T1000 (cell line): ENCODE data around the gene SUPT3H.
"Not testable (repeated sequence)": the region's sequence is repeated elsewhere in the genome, so short reads cannot be mapped to it uniquely, and the experiment has no call there.

Experiments used
- DNase-seq: peaks from one replicate; lab custom pipeline; 2025; ENCODE audit warnings: mixed read lengths; lab: John Stamatoyannopoulos, UW

Gene SUPT3H

DNA sequence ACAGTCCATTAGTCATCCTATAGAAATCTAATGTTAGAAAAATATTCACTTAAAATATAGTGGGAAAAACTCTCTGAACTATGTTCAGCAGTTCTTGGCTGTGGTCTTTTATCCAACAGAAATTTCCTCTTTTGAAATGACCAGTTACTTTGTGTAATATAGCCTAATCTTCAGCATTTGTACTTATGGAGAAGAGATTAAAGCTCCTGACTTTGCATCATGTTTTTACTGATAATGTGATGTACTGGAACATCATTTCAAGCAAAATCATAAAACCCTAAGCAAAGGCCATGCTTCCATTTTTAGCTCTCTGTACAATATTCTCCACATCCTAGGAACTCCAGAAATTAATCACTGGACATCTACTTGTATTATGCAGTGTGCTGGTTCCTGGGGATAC, 480.4 kb downstream of the SUPT3H start:
- DNase-seq: no peak

DNA sequence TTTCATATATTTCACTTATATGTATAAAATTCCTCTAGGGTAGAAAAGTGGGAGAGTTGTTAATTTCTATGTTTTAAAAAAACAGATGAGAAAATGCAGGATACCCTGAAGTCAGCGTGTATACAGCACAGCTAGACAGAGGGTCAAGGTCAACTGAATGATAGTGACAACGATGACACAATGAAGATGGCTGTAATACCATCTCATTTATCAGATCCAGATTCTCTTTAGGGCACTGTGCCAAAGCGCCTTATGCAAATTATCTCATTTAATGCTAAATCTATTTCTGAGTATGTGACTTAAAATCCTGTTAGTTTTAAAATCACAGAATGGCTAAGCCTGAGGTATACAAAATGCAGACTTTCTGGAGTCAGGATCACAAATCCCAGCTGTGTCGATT, 481.0 kb downstream of the SUPT3H start:
- DNase-seq: no peak

DNA sequence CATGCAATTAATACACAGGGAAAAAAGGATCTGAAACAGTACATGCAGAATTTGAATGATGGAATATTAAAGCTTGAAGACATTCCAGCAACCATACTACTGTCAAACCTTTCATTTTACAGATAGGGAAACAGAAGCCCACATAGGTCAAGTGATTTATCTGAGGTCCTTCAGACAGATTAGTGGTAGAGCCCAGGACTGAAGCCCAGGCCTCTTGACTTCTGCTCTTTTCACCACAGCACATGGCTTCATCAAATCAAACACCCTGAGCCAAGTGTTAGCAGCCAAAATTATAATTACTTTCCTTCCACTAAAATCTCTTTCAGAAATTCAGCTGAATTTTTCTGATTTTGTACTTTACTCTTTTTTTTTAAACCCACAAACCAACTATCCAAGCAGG, 485.2 kb downstream of the SUPT3H start:
- DNase-seq: no peak

DNA sequence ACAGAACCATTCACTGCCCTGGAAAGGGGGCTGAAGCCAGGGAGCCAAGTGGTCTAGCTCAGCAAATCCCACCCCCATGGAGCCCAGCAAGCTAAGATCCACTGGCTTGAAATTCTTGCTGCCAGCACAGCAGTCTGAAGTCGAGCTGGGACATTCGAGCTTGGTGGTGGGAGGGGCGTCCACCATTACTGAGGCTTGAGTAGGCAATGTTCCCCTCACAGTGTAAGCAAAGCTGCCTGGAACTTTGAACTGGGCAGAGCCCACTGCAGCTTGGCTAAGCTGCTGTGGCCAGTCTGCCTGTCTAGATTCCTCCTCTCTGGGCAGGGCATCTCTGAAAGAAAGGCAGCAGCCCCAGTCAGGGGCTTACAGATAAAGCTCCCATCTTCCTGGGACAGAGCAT, 498.7 kb downstream of the SUPT3H start:
- not testable (repeated sequence) for DNase-seq

DNA sequence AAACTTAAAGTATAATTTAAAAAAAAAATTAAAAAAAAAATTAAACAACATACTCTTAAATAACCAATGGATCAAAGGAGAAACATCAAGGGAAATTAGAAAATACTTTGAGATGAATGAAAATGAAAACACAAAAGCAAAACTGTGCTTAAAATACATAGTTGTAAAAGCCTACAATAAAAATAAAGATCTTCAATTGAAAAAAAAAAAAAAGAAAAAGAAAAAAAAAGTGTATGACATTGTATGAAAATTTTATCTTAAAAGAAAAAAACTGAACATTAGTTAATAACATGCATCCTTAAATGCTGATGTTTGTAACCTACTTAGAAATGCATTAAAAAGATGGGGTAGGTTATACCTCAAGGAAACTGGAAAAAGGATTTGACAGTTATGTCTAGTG, 501.1 kb downstream of the SUPT3H start:
- DNase-seq: not testable (repeated sequence)

DNA sequence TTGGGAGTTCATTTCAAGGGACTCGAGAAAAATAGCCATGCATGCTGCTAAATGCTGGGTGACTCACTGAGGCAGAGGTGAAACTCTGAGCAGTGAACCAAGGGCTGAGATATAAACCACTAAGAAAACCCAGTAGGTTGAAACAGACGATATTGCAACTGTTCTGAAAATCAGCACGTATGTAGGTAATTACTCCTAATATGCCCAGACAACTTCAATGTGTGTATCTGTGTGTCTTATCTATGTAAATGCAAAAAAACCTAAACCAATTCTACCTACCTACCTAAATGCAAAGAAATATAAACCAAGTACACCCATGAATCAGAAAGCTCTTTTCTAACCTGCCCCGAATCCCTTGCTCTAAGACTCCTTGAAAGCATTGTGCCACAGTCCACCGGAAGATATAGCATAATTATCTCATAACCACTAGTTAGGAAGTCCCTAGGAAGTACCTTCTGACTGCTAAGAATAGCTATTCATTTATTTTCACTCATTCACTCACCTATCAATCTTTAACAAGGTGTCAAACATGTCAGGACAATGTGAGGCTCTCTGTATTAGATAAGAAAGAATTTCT, 508.3 kb downstream of the SUPT3H start:
- DNase-seq: no peak

DNA sequence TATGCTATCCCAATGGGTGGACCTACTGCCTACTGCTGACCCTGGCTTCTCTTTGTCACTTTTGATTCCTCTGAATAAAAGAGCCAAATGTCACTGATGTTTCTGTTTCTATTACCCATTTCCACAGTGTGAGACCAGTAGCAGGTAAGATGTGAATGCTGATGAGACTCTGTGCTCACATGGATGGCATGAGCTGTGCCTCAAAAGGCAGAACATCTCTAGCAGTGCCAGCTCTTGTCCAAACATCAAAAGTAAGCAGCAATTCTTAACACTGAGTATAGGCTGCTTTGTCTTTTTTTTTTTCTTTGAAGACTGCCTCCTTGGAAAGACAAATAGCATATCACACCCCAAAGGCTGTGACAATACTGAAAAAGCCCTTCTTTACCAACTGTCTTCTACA, 508.8 kb downstream of the SUPT3H start:
- DNase-seq: no peak

DNA sequence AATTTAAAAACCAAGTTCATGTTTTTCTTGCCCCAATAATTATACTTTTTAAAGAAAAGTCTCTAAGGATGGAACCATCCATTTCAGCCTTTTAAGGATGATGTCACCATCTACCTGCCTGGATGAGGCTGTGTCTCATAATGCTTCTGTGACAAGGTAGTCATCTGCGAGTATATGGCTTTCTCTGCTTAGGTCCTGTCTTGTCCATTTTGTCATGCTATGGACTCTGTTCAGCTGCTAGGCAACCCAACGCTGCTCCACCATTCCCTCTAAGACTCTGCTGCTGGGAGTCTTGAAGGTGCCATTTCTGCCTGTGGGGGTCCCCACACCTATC, 509.4 kb downstream of the SUPT3H start:
- no peak for DNase-seq

DNA sequence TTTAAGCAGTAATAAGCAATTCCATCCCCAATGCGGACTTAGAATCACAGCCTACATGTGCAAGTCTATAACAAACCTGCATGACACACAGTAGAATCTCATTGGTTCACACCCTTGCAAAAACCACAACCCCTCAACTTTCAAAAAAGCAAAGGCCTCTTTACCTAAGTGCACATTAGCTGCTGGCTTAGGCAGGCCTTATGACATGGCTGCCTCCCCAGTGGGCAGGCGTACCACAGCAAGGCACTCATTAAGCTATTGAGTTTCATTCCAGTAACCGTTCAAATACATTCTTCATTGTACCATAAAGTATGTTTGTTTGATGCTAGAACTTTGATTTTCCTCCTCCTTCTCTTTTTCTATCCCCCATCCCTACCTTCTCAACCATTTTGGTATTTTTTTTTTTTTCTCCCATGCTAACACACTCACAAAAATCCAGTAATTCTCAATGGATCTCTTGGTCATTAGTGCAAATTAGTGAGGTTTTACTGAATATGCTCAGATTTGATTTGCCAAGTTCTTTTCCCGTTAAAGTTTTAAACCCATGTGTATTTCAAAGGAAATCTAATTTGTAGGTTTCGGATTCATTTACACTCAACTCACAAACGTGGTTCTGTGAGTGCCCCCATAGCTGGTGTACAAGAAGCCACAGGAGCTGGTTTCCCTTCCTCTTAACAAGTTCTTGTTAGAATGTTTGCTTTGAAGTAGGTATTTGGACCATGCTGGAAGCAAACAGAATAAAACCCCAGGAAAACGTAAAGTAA, 510.0 kb downstream of the SUPT3H start:
- no peak for DNase-seq

DNA sequence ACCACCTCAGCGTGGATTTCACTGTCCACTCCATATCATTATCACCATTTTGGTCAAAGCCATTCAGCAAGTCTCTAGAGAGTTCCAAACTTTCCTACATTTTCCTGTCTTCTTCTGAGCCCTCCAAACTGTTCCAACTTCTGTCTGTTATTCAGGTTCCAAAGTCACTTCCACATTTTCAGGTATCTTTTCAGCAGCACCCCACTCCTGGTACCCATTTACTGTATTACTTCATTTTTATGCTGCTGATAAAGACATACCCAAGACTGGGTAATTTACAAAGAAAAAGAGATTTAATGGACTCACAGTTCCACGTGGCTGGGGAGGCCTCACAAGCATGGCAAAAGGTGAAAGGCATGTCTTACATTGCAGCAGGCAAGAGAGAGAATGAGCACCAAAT, 512.5 kb downstream of the SUPT3H start:
- not testable (repeated sequence) for DNase-seq

DNA sequence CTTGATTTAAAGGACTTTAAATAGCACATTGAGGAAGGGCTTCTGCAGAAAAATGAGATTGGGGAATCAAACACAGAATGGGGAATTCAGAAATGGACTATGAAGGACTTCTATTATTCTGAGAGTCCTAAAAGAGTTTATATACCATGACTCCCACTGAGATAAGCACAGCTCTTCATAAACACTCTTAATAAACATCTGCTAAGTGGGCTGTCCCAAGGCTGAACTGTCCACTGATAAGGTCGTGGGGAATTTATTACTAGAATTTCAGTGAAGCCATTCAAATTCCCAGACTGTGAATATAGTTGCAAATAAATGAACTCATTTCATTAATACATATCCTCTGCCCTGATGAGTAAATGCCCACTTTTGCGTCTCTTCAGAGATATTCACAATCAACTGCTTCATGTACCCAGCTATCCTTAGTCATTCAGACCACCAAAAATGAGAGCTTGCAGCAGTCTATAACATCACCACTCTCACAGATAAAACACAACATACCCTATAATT, 517.8 kb downstream of the SUPT3H start:
- no peak for DNase-seq

DNA sequence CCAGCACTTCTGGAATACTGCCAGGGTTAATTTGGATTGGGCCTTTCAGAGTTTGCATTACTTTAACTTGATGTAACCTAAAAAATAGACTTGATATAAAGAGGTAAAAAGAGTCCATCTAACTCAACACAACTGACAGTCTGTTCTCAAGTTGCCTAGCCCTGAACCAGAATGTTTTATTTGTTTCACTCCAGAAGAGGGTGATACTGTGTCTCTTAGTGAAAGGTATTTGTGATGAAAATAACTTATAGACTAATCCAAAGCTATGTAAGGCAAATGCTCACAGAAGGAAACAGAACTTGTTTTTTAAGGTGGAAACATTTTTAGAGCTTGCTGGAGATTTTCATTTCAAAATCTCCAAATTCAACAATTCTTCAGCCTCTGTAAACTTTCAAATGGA, 518.7 kb downstream of the SUPT3H start:
- DNase-seq: no peak

DNA sequence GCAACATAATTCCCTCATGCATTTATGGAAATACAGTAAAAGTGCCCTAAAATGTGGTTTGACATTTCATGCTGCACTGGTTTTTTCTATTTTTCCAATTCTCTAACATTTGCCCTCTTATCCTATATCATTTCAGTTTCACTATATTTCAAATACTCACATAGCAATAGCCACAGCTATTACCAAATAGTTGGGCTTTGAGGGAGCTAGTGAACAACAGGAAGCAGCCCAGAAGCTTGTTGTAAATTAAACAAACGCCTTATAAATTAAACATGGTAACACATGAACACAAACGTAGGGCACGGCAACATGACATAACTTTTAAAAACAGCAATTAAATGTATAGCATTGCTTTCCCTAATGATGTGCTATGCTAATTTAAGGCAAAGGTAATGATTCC, 521.3 kb downstream of the SUPT3H start:
- no peak for DNase-seq

DNA sequence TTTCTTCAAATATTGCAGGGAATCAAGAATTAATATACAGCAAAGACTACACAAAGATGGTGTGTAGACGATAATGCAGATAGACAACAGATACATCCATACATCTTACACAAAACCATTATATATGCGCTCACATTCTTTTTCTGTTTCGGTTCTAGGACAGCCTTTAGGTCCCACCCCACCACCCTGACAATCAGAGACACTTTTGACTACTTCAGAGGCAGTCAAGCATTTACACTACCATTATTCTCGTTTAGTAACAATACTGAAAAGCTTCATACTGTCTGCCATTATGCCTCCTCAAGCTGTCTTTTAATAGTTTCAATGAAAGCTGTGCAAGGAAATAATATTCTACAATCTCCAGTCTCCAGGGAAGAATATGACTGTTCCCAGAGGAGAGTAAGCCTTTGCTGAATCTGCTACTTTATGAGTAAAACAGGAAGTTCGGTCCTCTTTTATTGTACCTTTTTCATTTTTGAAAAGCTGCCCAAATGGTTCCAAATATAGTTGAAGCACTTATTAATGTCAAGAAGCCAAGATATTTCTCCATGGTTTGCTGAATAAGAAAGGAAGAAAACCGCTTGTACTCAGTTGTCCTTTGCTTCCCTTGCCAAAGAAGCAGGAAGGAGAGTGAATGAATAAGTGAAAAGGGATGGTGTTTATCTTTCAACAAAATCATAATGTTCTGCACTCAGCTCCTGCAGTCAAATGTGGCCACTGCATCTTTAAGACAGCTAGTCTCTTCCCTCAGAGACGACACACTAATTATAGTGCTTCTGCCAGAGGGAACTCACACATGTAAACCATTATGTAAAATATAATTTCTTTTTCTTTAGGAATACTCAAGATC, 521.9 kb downstream of the SUPT3H start:
- DNase-seq: no peak

DNA sequence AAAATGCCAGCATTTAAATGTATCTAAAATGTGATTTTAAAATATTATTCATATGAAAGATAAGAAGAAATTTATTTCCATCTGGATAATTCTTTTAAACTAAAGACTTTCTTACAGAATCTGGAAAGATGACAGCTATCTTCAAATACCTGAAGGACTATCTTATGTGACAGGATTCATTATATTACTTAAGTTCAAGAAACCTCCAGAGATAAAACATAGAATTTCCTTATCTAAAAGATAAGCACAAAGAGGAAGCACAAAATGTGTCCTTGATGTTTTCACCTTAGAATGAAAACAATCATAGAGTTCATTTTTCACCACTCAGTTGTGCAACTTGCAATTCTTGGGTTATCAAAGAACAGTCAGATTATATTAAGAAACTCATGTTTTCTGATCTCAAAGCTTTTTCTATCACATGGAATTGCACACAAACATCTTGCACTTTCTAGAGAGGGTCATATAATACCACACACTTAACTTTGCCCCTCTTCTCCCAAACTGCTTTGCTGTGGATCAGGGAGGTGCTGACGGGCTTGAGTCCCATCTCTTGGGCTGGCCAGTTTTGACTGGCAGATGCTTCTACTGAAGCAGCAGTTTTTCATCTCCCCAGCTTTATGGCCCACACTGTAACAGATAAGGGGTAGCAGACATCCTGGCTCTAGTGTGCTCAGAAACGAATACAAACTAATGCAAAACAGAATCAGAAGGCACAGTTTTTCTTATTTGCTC, 522.9 kb downstream of the SUPT3H start:
- DNase-seq: no peak

DNA sequence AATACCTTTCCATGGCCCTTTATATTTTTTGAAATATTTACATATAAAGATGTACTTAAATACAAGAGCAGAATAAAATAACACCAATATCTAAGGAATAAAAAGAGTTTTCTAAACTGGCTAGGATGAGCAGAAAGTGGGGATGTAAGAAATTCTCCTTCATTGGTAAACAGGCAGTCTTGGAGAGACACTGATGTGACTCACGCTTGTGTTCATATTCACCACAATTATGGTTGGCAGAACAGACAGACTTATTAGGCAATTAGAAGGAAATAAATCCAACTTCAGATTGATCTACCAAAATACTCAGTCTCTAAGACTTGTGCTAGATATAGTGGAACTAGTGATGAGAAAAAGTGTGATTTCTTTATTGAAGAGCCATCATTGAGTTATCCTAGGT, 526.6 kb downstream of the SUPT3H start:
- DNase-seq: no peak

DNA sequence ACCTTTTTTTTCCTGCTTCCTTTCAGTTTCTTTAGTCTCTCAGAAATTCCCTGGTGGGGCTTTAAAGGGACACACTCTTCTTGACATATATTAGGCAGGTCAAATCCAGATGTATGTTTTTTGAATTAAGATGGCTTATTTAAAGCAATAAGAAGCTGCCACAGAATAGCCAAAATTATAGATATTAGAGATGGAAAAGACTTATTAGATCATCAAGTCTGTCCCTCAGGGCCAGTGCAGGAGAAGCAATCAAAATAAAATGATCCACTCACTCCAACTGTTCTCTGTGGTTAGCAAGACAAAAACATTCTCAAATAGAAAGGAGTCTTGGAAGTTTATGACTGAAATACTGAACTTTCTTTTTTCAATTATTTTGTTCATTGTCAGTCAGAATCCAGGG, 527.4 kb downstream of the SUPT3H start:
- DNase-seq: no peak

DNA sequence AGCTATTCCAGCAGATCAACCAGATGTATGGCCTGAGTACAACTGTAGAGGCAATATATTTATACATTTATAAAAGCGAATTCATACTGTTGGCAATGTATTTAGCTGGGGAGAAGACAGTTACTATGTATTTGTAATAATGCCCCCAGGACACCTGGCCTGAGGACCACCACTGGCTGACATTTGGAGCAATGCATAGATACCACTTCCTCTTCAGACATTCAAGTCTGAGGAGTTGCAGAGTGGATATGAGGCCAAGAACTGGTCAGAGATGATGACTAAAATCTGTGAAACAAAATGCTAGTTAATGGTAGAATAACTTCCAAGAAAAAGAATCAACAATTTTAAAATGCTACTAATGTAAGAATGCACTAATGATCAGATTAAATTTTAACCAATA, 527.9 kb downstream of the SUPT3H start:
- no peak for DNase-seq

DNA sequence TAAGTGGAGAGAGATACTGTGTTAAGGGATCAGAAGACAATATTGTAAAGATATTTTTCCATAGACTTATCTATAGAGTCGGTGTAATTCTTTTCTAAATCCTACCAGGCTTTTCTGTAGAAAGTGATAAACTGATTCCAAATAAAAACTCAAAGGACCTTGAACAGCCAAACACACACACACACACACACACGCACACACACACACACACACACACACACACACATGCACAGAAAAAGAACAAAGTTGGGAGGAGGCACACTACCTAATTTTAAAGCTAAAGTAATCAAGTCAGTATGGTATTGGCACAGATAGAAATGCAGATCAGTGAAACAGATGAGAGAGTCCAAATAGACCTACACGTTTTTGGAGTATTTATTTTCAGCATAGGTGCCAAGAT, 534.0 kb downstream of the SUPT3H start:
- DNase-seq: no peak

DNA sequence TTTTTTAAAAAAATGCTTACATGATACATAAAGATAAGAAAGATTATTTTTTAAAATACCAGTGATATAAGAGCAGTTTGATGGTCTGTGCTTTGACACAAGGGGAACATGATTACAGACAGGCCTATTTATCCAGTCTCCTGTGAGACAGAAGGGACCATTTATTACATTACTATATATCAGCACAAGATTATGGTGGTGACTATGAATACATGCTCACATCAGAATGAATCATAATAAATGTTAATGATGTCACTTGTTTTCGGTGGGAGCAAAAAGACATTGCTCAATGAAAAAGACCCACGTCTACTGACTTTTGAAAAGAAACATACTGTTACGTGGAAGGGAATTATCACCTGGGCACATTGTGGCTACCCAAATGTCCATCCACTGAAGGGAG, 535.1 kb downstream of the SUPT3H start:
- no peak for DNase-seq

DNA sequence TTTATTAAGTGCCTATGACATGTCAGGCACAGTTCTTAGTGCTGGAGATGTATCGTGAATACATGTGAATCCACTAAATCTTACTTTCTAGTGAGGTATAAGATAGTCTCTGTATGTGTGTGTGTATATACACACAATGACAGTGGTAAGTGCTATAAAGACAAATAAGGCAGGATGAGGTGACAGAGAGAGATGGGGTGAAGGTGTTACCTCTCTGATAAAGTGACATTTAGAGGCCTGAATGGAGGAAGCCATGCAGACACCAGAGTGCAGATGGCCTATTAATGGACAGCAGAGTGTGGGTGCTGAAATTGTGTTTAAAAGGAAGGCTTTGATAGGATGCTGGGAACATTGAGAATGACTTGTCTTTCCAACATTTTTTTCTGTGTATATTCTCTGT, 535.9 kb downstream of the SUPT3H start:
- DNase-seq: no peak

DNA sequence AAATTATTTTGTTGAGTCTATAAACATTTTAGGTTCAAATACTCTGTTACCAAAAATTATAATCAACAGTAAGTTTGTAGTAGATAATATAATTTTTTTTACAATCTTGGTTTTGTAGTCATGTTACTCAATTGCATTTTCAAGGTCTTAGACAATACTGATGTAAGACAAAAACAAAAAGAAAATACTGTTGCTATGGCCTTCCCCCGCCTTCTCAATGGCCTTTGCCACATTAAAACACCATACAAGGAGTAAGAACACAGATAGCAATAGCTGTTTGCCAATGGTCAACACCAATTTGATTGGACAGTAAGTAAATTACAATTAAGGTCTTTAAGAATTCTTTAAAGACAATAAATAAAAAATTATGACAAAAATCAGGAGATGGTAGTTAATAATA, 540.0 kb downstream of the SUPT3H start:
- no peak for DNase-seq
